Neuronal stem cell (in vitro differentiated cells): ENCODE results near the gene GPR107.

Experiments used
- DNase-seq: peaks from one replicate; pipeline ENCODE4 v3.0.0-alpha.2; 2013; ENCODE audit warnings: low spot score
- H2AFZ ChIP-seq: one replicate; pipeline ENCODE4 v1.6.1; 2013; ENCODE audit warnings: mild to moderate bottlenecking, low read length, inconsistent platforms
- H2AK5ac ChIP-seq: 2 replicates; pipeline ENCODE4 v1.6.1; 2013; ENCODE audit warnings: low read depth, mild to moderate bottlenecking, inconsistent platforms, low read length, moderate library complexity, mixed read lengths
- H2BK120ac ChIP-seq: 2 replicates; pipeline ENCODE4 v1.6.1; 2013; ENCODE audit warnings: low read depth, mild to moderate bottlenecking, inconsistent platforms, low read length, moderate library complexity, mixed read lengths
- H2BK12ac ChIP-seq: one replicate; pipeline ENCODE4 v1.6.1; 2013; ENCODE audit warnings: low read length, inconsistent platforms
- H2BK15ac ChIP-seq: 2 replicates; pipeline ENCODE4 v1.6.1; 2013; ENCODE audit warnings: mild to moderate bottlenecking, low read length, inconsistent platforms, mixed read lengths
- H2BK5ac ChIP-seq: one replicate; pipeline ENCODE4 v1.6.1; 2013; ENCODE audit warnings: inconsistent platforms, mild to moderate bottlenecking, low read length, moderate library complexity
- H3K14ac ChIP-seq: one replicate; pipeline ENCODE4 v1.6.1; 2013; ENCODE audit warnings: low read length, inconsistent platforms
- H3K18ac ChIP-seq: 2 replicates; pipeline ENCODE4 v1.6.1; 2013; ENCODE audit warnings: low read length, inconsistent platforms
- H3K23ac ChIP-seq: 2 replicates; pipeline ENCODE4 v1.6.1; 2013; ENCODE audit warnings: low read depth, mild to moderate bottlenecking, mixed read lengths, low read length, inconsistent platforms; ENCODE audit not compliant: poor library complexity
- H3K27ac ChIP-seq: replicated peaks from 3 replicates; pipeline ENCODE4 v1.5.1; 2013; ENCODE audit warnings: low read length, inconsistent platforms
- H3K27me3 ChIP-seq, 3 experiments: 2 replicates each; pipeline ENCODE4 v1.6.1; 2013; ENCODE audit warnings: low read length in 3 of 3, mild to moderate bottlenecking in 2 of 3, inconsistent platforms in 1 of 3, low read depth in 1 of 3, mixed read lengths in 1 of 3, moderate library complexity in 1 of 3; ENCODE audit not compliant: control insufficient read depth in 3 of 3, insufficient read depth in 3 of 3
- H3K36me3 ChIP-seq, 2 donors: replicated peaks in 1 of 2; 2 replicates each; pipeline ENCODE4 v1.6.1; 2013; ENCODE audit warnings: low read length in 2 of 2; ENCODE audit not compliant: control insufficient read depth in 2 of 2, insufficient read depth in 2 of 2
- H3K4ac ChIP-seq: 2 replicates; pipeline ENCODE4 v1.6.1; 2013; ENCODE audit warnings: inconsistent platforms, mild to moderate bottlenecking, low read length, moderate library complexity
- H3K4me1 ChIP-seq, 2 donors: 1 replicate in 1 of 2; 2 replicates in 1 of 2; pipeline ENCODE4 v1.6.1; 2013; ENCODE audit warnings: low read length in 2 of 2, low read depth in 1 of 2; ENCODE audit not compliant: control insufficient read depth in 2 of 2, insufficient read depth in 1 of 2
- H3K4me2 ChIP-seq: one replicate; pipeline ENCODE4 v1.6.1; 2013; ENCODE audit warnings: mild to moderate bottlenecking, low read length, inconsistent platforms; ENCODE audit not compliant: insufficient read depth, poor library complexity, severe bottlenecking
- H3K4me3 ChIP-seq, 2 donors: 2 replicates each; pipeline ENCODE4 v1.5.1; 2013; ENCODE audit warnings: low read length in 2 of 2, mild to moderate bottlenecking in 2 of 2, inconsistent platforms in 1 of 2, moderate library complexity in 1 of 2
- H3K79me1 ChIP-seq: one replicate; pipeline ENCODE4 v1.6.1; 2013; ENCODE audit warnings: low read depth, mild to moderate bottlenecking, inconsistent platforms, low read length, moderate library complexity
- H3K9ac ChIP-seq: one replicate; pipeline ENCODE4 v1.6.1; 2013; ENCODE audit warnings: mild to moderate bottlenecking, low read depth, low read length, inconsistent platforms; ENCODE audit not compliant: poor library complexity
- H3K9me3 ChIP-seq, 2 donors: replicated peaks in 1 of 2; 2 replicates each; pipeline versions ENCODE3 to v1.6.1; 2013; ENCODE audit warnings: low read length in 2 of 2, mild to moderate bottlenecking in 2 of 2, inconsistent platforms in 1 of 2, low read depth in 1 of 2, mixed read lengths in 1 of 2, moderate library complexity in 1 of 2; ENCODE audit not compliant: control insufficient read depth in 2 of 2, insufficient read depth in 1 of 2
- H4K8ac ChIP-seq: one replicate; pipeline ENCODE4 v1.6.1; 2013; ENCODE audit warnings: low read depth, mild to moderate bottlenecking, inconsistent platforms, low read length, moderate library complexity
- H4K91ac ChIP-seq: one replicate; pipeline ENCODE4 v1.6.1; 2013; ENCODE audit warnings: low read length, low read depth, mild to moderate bottlenecking, inconsistent platforms; ENCODE audit not compliant: poor library complexity
- WGBS, 2 donors: extraction: QIAGEN DNeasy Blood & Tissue Kit; methylation state at CpG; one replicate each; pipeline ENCODE4 v1.1.7; 2013; ENCODE audit warnings: missing lambda C conversion rate in 2 of 2, mixed read lengths in 1 of 2; ENCODE audit not compliant: insufficient read length in 2 of 2, insufficient replicate concordance in 1 of 2; ENCODE audit errors: extremely low coverage in 2 of 2; 5-methylcytosine and 5-hydroxymethylcytosine counted together

GPR107 gene

DNA sequence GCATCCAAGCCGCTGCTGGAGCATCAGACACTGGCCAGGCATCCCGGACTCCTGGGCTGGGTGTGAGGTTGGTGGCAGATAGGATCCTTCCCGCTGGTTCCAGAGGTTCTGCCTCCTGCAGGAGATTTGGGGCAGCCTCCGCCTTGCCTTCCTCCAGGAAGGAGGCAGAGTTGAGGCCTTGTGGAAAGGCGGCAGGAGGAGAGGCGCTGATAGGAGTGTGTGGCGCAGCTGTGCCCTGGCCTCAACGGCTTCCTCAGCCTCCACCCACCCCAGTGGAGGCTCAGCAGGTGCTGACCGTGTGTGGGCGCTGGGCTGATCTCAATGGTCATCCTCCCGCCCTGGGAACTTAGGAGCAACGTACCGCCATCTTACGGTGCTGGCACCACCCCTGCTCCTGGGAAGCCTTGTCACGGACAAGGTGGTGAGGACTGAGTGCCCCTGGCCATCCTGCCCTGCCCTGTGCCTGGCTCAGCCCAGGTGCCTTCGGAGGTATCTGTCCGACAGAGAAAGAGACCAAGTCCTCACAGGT, 128.7 kb downstream of the GPR107 start:
- WGBS, 2 donors, result no CpG with 5 or more reads among the region's 17 CpGs
- Histone ChIP-seq H3K27me3 (no peaks in the 10 kb centered on the region), H2AFZ (no peak overlapping the region), H3K18ac (peak overlapping the region; percentile 93), H3K4ac (peak overlapping the region; percentile 77), H2BK12ac (peak overlapping the region; percentile 30), H2BK120ac (peak overlapping the region; percentile 65), H4K8ac (no peak overlapping the region), H4K91ac (peak overlapping the region; percentile 82), H3K4me1 (peaks cover 34 to 36% of the 10 kb centered on the region in 2 donors), H3K23ac (peak overlapping the region; percentile 96), H2AK5ac (peak overlapping the region; percentile 97), H3K4me2 (peak overlapping the region; percentile 15), H2BK5ac (peak overlapping the region; percentile 72), H3K4me3 (no peak overlapping the region), H3K27ac (peak overlapping the region; percentile 56), H3K9me3 (no peaks in the 10 kb centered on the region), H3K9ac (peak overlapping the region; percentile 30), H3K14ac (peak overlapping the region; percentile 51), H3K79me1 (peaks cover 20% of the 10 kb centered on the region), H2BK15ac (peak overlapping the region; percentile 95), H3K36me3 (peaks cover 0 to 3% of the 10 kb centered on the region in 2 donors)
- DNase-seq, result no peak

- Histone ChIP-seq H4K91ac (peak overlapping the region; percentile 87), H3K23ac (peak overlapping the region; percentile 68), H3K4ac (no peak overlapping the region), H3K4me2 (peak overlapping the region; percentile 12), H3K4me3 (no peak overlapping the region), H2AK5ac (no peak overlapping the region), H2AFZ (no peak overlapping the region), H3K36me3 (peaks cover 0 to 3% of the 10 kb centered on the region in 2 donors), H3K79me1 (peaks cover 27% of the 10 kb centered on the region), H3K9me3 (no peaks in the 10 kb centered on the region), H3K27ac (peak overlapping the region; percentile 56), H3K4me1 (peaks cover 40% of the 10 kb centered on the region in 2 donors), H2BK120ac (peak overlapping the region; percentile 65), H4K8ac (no peak overlapping the region), H2BK12ac (peak overlapping the region; percentile 1), H3K27me3 (no peaks in the 10 kb centered on the region), H3K9ac (peak overlapping the region; percentile 78), H3K14ac (no peak overlapping the region), H3K18ac (peak overlapping the region; percentile 93), H2BK15ac (peak overlapping the region; percentile 95), H2BK5ac (peak overlapping the region; percentile 72)
- DNase-seq, result no peak
- WGBS, 2 donors, result no CpG with 5 or more reads among the region's 7 CpGs
Measured at GRCh38 chr9:130183133-130183762, 129.5 kb downstream of the GPR107 start.

GRCh38 chr9:130185017-130185416, 131.3 kb downstream of the GPR107 start:
- no peak overlapping the region for H4K8ac ChIP-seq
- H3K14ac ChIP-seq, result no peak overlapping the region
- peak overlapping the region; percentile 85 for H3K18ac ChIP-seq
- peak overlapping the region in 1 of 2 donors; percentile 32 for H3K4me3 ChIP-seq
- H4K91ac ChIP-seq, result no peak overlapping the region
- peak overlapping the region; percentile 84 for H2AFZ ChIP-seq
- no CpG with 5 or more reads among the region's 15 CpGs for WGBS, 2 donors
- peak overlapping the region; percentile 89 for H3K4ac ChIP-seq
- peak overlapping the region; percentile 15 for H2BK15ac ChIP-seq
- H3K79me1 ChIP-seq, result peaks cover 27% of the 10 kb centered on the region
- peaks cover 40% of the 10 kb centered on the region in 2 donors for H3K4me1 ChIP-seq
- DNase-seq, result no peak
- peak overlapping the region; percentile 88 for H2BK120ac ChIP-seq
- H3K27ac ChIP-seq, result peak overlapping the region; percentile 82
- no peak overlapping the region for H3K23ac ChIP-seq
- H3K36me3 ChIP-seq, result peaks cover 0 to 3% of the 10 kb centered on the region in 2 donors
- peak overlapping the region; percentile 44 for H3K4me2 ChIP-seq
- no peak overlapping the region for H3K9ac ChIP-seq
- H3K27me3 ChIP-seq, result no peaks in the 10 kb centered on the region
- peak overlapping the region; percentile 88 for H2AK5ac ChIP-seq
- peak overlapping the region; percentile 84 for H2BK5ac ChIP-seq
- no peaks in the 10 kb centered on the region for H3K9me3 ChIP-seq
- H2BK12ac ChIP-seq, result peak overlapping the region; percentile 97

- peaks cover 0 to under 1% of the 10 kb centered on the region in 2 donors for H3K36me3 ChIP-seq
- peak overlapping the region; percentile 84 for H2AFZ ChIP-seq
- peak overlapping the region; percentile 44 for H3K4me2 ChIP-seq
- no peaks in the 10 kb centered on the region for H3K27me3 ChIP-seq
- no CpG with 5 or more reads among the region's 17 CpGs for WGBS, 2 donors
- no peak overlapping the region for H2BK12ac ChIP-seq
- H2BK15ac ChIP-seq, result no peak overlapping the region
- peak overlapping the region; percentile 85 for H3K18ac ChIP-seq
- H3K27ac ChIP-seq, result peak overlapping the region; percentile 82
- no peak overlapping the region for H4K8ac ChIP-seq
- no peak overlapping the region for H4K91ac ChIP-seq
- peak overlapping the region; percentile 92 for H2AK5ac ChIP-seq
- no peak overlapping the region for H3K9ac ChIP-seq
- H3K4ac ChIP-seq, result peak overlapping the region; percentile 89
- DNase-seq, result no peak
- no peaks in the 10 kb centered on the region for H3K9me3 ChIP-seq
- H3K4me1 ChIP-seq, result peaks cover 40% of the 10 kb centered on the region in 2 donors
- peak overlapping the region; percentile 84 for H2BK5ac ChIP-seq
- H3K79me1 ChIP-seq, result peaks cover 24% of the 10 kb centered on the region
- no peak overlapping the region for H3K23ac ChIP-seq
- H3K4me3 ChIP-seq, result peak overlapping the region in 1 of 2 donors; percentile 32
- H3K14ac ChIP-seq, result no peak overlapping the region
- H2BK120ac ChIP-seq, result peak overlapping the region; percentile 88
Measured at GRCh38 chr9:130185490-130186031, 131.9 kb downstream of the GPR107 start.
